Coronary artery (tissue), 2 donors: ENCODE data around the gene ST14.
"Not testable (repeated sequence)": the region's sequence is repeated elsewhere in the genome, so short reads cannot be mapped to it uniquely, and the experiment has no call there.

Experiments used
- DNase-seq: peaks from one replicate; pipeline ENCODE4 v3.0.0-alpha.2; 2017; ENCODE audit warnings: low spot score
- H3K27ac ChIP-seq, 2 donors: fragments of 200-600 bp; sonication (generic); one replicate each; pipeline ENCODE4 v1.5.1; 2016 to 2019
- H3K4me3 ChIP-seq: fragments of 200-600 bp; sonication (generic); 2 replicates; pipeline ENCODE4 v1.5.1; 2016; ENCODE audit warnings: mild to moderate bottlenecking, moderate library complexity
- CTCF ChIP-seq: fragments of 200-600 bp; sonication (generic); IDR thresholded peaks from one replicate; pipeline ENCODE4 v1.5.1; 2019; ENCODE audit warnings: antibody characterized with exemption

ST14 gene

GRCh38 chr11:130246738-130247137, 87.2 kb downstream of the ST14 start:
- no peak for TF ChIP-seq CTCF
- DNase-seq = no peak
- no peak overlapping the region for H3K27ac ChIP-seq
- H3K4me3 ChIP-seq = no peak overlapping the region

- Histone ChIP-seq H3K4me3 (no peak overlapping the region), H3K27ac (no peak overlapping the region)
- TF ChIP-seq CTCF = no peak
- no peak for DNase-seq
Observed at GRCh38 chr11:130247319-130247718, 87.7 kb downstream of the ST14 start.

GRCh38 chr11:130249371-130249770, 89.8 kb downstream of the ST14 start:
- TF ChIP-seq CTCF = no peak
- Histone ChIP-seq H3K4me3 (no peak overlapping the region), H3K27ac (no peak overlapping the region)
- DNase-seq = no peak

- not testable (repeated sequence) for DNase-seq, H3K4me3 ChIP-seq, H3K27ac ChIP-seq
Observed at GRCh38 chr11:130249929-130250328, 90.3 kb downstream of the ST14 start.

- not testable (repeated sequence) for DNase-seq, H3K27ac ChIP-seq, H3K4me3 ChIP-seq
Observed at GRCh38 chr11:130251763-130252162, 92.2 kb downstream of the ST14 start.
